ENCODE measurements around the gene MTHFD1. TPM values are rescaled to one million over a fixed set of nuclear protein-coding genes. Genes with fewer than 3 reads are reported as not detected.

Gene MTHFD1
- total RNA-seq, 3 donors from 2014 or later (not counting 1 experiment from before 2014, with no cell fraction given), result 27.6 to 34.6 (median 28.0) TPM

DNA sequence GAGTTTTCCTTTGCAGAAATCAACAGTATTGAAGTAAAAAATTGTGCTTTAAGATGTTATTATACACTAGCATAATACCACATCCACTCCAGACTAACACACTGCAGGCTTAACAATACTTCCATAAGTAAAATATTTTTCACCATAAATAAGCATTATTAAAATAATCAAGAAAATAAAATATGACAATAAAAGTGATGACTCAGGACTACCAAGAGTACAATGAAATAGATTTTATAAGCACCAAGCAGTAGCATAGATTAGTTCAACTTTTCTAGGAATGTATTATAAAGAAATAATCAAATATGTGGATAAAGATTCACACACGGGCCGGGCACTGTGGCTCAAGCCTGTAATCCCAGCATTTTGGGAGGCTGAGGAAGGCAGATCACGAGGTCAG is 40.4 kb upstream of the MTHFD1 start:
- no peak overlapping the region for H3K27ac Mint-ChIP-seq
- Histone ChIP-seq H3K4me1 (ENCODE audit: control insufficient read depth, insufficient read depth, low read length) (no peaks in the 10 kb centered on the region), H3K9me3 (ENCODE audit: control insufficient read depth, insufficient read depth, low read length) (no peaks in the 10 kb centered on the region), H3K27ac (ENCODE audit: low read length) (no peak overlapping the region), H3K4me3 (ENCODE audit: low read length) (no peak overlapping the region), H3K27me3 (ENCODE audit: control insufficient read depth, insufficient read depth, low read length) (no peaks in the 10 kb centered on the region), H3K36me3 (ENCODE audit: control insufficient read depth, insufficient read depth, low read length) (no peaks in the 10 kb centered on the region)
- H3K4me3 Mint-ChIP-seq, result no peak overlapping the region
- H3K4me1 Mint-ChIP-seq, result no peaks in the 10 kb centered on the region
- intact Hi-C loops (cut with micrococcal nuclease), result no loop called here
- no peaks in the 10 kb centered on the region for H3K27me3 Mint-ChIP-seq (ENCODE audit: low read depth in 2 of 2)
- no peaks in the 10 kb centered on the region for H3K9me3 Mint-ChIP-seq
- ATAC-seq, result no peak
- TF ChIP-seq, protein P1, sequence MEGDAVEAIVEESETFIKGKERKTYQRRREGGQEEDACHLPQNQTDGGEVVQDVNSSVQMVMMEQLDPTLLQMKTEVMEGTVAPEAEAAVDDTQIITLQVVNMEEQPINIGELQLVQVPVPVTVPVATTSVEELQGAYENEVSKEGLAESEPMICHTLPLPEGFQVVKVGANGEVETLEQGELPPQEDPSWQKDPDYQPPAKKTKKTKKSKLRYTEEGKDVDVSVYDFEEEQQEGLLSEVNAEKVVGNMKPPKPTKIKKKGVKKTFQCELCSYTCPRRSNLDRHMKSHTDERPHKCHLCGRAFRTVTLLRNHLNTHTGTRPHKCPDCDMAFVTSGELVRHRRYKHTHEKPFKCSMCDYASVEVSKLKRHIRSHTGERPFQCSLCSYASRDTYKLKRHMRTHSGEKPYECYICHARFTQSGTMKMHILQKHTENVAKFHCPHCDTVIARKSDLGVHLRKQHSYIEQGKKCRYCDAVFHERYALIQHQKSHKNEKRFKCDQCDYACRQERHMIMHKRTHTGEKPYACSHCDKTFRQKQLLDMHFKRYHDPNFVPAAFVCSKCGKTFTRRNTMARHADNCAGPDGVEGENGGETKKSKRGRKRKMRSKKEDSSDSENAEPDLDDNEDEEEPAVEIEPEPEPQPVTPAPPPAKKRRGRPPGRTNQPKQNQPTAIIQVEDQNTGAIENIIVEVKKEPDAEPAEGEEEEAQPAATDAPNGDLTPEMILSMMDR (IDR thresholded peaks at IDR 0.05), result no peak
- DNase-seq, result no peak
- no peaks in the 10 kb centered on the region for H3K36me3 Mint-ChIP-seq
- WGBS (ENCODE audit: insufficient coverage), result 95% methylated on average over 3 of the region's 3 CpGs

DNA sequence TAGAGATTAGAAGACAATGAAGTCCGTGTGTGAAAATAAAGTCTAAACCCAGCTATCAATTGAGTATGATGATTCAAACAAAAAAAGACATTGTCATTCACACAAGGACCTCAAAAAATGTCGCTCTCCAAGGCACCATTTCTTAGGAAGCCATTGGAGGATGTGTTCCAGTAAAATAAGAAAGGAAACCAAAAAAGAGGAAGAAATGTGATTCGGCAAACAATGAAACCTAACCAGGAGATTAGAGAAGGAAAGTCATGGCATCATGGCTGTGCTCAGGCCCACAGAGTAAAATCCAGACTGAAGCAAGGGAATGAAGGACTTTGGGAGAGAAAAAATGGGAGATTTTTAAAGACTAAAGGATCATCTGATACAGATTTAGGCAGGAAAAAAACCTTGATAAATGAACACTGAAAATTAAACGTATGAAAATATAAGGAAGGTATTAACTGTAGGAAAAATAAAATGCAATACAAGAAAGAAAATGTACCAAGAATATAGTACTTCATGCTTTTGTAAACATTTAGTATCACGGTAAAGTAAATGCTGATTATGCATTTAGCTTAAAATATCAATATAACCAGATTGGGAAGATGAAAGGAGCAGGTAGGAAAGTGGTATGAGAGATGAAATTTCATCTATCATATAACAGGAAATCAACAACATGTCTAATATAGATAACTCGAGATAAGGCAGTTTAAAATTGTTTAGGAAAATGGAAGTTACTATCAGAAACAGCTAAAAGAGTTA is 38.2 kb upstream of the MTHFD1 start:
- Mint-ChIP-seq H3K9me3 (no peaks in the 10 kb centered on the region), H3K27ac (no peak overlapping the region), H3K36me3 (no peaks in the 10 kb centered on the region), H3K27me3 (ENCODE audit: low read depth in 2 of 2) (no peaks in the 10 kb centered on the region), H3K4me3 (no peak overlapping the region), H3K4me1 (no peaks in the 10 kb centered on the region)
- no peaks in the 10 kb centered on the region for H3K36me3 ChIP-seq (ENCODE audit: control insufficient read depth, insufficient read depth, low read length)
- no peaks in the 10 kb centered on the region for H3K27me3 ChIP-seq (ENCODE audit: control insufficient read depth, insufficient read depth, low read length)
- no peaks in the 10 kb centered on the region for H3K4me1 ChIP-seq (ENCODE audit: control insufficient read depth, insufficient read depth, low read length)
- intact Hi-C loops (cut with micrococcal nuclease), result no loop called here
- no peaks in the 10 kb centered on the region for H3K9me3 ChIP-seq (ENCODE audit: control insufficient read depth, insufficient read depth, low read length)
- H3K4me3 ChIP-seq (ENCODE audit: low read length), result no peak overlapping the region
- 90% methylated on average over 3 of the region's 6 CpGs for WGBS (ENCODE audit: insufficient coverage)
- no peak overlapping the region for H3K27ac ChIP-seq (ENCODE audit: low read length)
- DNase-seq (no peak), ATAC-seq (no peak)
- TF ChIP-seq, protein P1 (IDR thresholded peaks at IDR 0.05), result no peak

DNA sequence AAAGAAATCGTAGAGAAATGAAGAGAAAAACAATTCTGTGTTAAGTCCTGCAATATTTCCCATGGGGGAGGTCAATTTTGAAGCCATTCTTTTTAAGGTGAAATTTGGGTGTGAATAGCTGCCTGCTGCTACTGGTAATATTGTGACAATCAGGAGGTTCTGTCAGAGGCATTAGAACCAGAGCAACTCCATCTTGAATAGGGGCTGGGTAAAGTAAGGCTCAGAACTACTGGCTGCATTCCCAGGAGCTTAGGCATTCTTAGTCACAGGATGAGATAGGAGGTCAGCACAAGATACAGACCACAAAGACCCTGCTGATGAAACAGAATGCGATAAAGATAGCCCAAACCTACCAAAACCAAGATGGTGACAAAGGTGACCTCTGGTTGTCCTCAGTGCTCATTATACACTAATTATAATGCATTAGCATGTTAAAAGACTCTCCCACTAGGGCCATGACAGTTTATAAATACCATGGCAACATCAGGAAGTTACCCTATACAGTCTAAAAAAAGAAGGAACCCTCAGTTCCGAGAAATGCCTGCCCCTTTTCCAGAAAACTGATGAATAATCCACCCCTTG is 24.8 kb upstream of the MTHFD1 start:
- no peak for ATAC-seq
- Histone ChIP-seq H3K27ac (ENCODE audit: low read length) (no peak overlapping the region), H3K4me1 (ENCODE audit: control insufficient read depth, insufficient read depth, low read length) (no peaks in the 10 kb centered on the region), H3K36me3 (ENCODE audit: control insufficient read depth, insufficient read depth, low read length) (no peaks in the 10 kb centered on the region), H3K27me3 (ENCODE audit: control insufficient read depth, insufficient read depth, low read length) (no peaks in the 10 kb centered on the region), H3K4me3 (ENCODE audit: low read length) (no peak overlapping the region), H3K9me3 (ENCODE audit: control insufficient read depth, insufficient read depth, low read length) (no peaks in the 10 kb centered on the region)
- Mint-ChIP-seq H3K9me3 (no peaks in the 10 kb centered on the region), H3K4me3 (no peak overlapping the region), H3K27me3 (ENCODE audit: low read depth in 2 of 2) (no peaks in the 10 kb centered on the region), H3K27ac (no peak overlapping the region), H3K4me1 (no peaks in the 10 kb centered on the region), H3K36me3 (no peaks in the 10 kb centered on the region)
- 92% methylated on average over 3 of the region's 3 CpGs for WGBS (ENCODE audit: insufficient coverage)
- intact Hi-C loops (cut with micrococcal nuclease), result no loop called here
- TF ChIP-seq, protein P1 (IDR thresholded peaks at IDR 0.05), result no peak
- DNase-seq, result no peak

Measured in natural killer cell (primary cell).